WERI-Rb-1 (cell line): ENCODE data around the gene RASAL2.

Experiments used
- DNase-seq: peaks from one replicate; pipeline ENCODE4 v3.0.0-alpha.2; 2020
- H3K27ac ChIP-seq: fragments of 250-450 bp; sonication (Bioruptor Pico); 2 replicates; pipeline ENCODE4 v1.5.1; 2020; ENCODE audit warnings: mild to moderate bottlenecking, moderate library complexity
- H3K27me3 ChIP-seq: fragments of 250-450 bp; sonication (Bioruptor Pico); 2 replicates; pipeline ENCODE4 v1.5.1; 2021; ENCODE audit warnings: mild to moderate bottlenecking, low read depth, moderate library complexity; ENCODE audit not compliant: insufficient read depth, severe bottlenecking
- H3K36me3 ChIP-seq: fragments of 250-450 bp; sonication (Bioruptor Pico); 2 replicates; pipeline ENCODE4 v1.5.1; 2020; ENCODE audit warnings: mild to moderate bottlenecking, moderate library complexity
- H3K4me3 ChIP-seq: 2 replicates; pipeline ENCODE4 v1.5.1; 2011; ENCODE audit warnings: low read depth, mild to moderate bottlenecking, control low read depth, low read length
- H3K9me3 ChIP-seq: fragments of 250-450 bp; sonication (Bioruptor Pico); 2 replicates; pipeline ENCODE4 v1.5.1; 2021; ENCODE audit warnings: mild to moderate bottlenecking, moderate library complexity; ENCODE audit not compliant: severe bottlenecking
- TF ChIP-seq, protein P1 (sequence below): IDR thresholded peaks from 2 replicates; pipeline ENCODE4 v1.5.1; 2011; ENCODE audit warnings: low read depth, mild to moderate bottlenecking, control low read depth, inconsistent platforms, low read length

Gene RASAL2

GRCh38 chr1:178151831-178152230, 57.9 kb downstream of the RASAL2 start:
- Histone ChIP-seq H3K9me3 (no peaks in the 10 kb centered on the region), H3K27me3 (no peaks in the 10 kb centered on the region), H3K27ac (no peak overlapping the region), H3K36me3 (no peaks in the 10 kb centered on the region), H3K4me3 (no peak overlapping the region)
- DNase-seq = no peak
- TF ChIP-seq, protein P1, sequence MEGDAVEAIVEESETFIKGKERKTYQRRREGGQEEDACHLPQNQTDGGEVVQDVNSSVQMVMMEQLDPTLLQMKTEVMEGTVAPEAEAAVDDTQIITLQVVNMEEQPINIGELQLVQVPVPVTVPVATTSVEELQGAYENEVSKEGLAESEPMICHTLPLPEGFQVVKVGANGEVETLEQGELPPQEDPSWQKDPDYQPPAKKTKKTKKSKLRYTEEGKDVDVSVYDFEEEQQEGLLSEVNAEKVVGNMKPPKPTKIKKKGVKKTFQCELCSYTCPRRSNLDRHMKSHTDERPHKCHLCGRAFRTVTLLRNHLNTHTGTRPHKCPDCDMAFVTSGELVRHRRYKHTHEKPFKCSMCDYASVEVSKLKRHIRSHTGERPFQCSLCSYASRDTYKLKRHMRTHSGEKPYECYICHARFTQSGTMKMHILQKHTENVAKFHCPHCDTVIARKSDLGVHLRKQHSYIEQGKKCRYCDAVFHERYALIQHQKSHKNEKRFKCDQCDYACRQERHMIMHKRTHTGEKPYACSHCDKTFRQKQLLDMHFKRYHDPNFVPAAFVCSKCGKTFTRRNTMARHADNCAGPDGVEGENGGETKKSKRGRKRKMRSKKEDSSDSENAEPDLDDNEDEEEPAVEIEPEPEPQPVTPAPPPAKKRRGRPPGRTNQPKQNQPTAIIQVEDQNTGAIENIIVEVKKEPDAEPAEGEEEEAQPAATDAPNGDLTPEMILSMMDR = no peak

DNA sequence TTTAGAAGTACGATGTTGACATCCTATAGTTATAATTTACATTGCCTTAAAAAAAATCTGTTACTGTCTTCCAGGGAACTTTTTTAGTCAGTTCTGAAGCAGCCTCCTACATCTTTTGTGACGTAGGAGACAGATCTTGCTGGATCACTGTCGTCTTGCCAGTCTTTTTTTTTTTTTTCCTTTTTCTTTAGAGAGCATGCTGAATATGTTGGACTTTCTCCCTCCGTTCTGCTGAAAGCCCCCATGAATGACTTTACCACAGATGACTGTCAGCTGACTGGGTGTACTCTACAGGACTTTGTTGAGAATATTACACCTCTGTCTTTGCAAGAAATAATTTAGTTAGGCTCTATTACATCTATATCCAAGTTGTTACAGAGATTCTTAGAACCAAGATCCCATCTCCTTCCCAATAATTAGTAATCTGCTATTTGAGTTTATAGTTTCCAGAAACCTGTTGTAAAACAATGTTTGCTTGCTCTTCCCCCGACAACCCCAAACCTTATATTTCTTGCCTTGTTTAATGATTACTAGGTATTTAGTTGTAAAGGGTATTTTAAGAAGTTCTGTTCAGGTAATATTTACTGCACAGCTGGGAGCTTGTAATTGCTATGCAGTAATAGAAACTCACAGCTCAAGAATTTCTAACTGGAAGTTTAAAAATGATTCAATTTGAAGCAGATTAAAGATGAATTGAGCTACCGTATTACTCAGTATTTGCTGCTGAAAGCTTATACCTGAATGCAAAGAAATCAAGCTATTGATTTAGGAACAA, 61.8 kb downstream of the RASAL2 start:
- H3K36me3 ChIP-seq = no peaks in the 10 kb centered on the region
- H3K9me3 ChIP-seq = no peaks in the 10 kb centered on the region
- TF ChIP-seq, protein P1 = no peak
- no peak overlapping the region for H3K27ac ChIP-seq
- no peaks in the 10 kb centered on the region for H3K27me3 ChIP-seq
- no peak overlapping the region for H3K4me3 ChIP-seq
- no peak for DNase-seq

GRCh38 chr1:178160736-178161475, 67.0 kb downstream of the RASAL2 start:
- H3K27ac ChIP-seq = no peak overlapping the region
- H3K9me3 ChIP-seq = no peaks in the 10 kb centered on the region
- H3K36me3 ChIP-seq = no peaks in the 10 kb centered on the region
- TF ChIP-seq, protein P1 = no peak
- DNase-seq = no peak
- no peaks in the 10 kb centered on the region for H3K27me3 ChIP-seq
- H3K4me3 ChIP-seq = no peak overlapping the region

DNA sequence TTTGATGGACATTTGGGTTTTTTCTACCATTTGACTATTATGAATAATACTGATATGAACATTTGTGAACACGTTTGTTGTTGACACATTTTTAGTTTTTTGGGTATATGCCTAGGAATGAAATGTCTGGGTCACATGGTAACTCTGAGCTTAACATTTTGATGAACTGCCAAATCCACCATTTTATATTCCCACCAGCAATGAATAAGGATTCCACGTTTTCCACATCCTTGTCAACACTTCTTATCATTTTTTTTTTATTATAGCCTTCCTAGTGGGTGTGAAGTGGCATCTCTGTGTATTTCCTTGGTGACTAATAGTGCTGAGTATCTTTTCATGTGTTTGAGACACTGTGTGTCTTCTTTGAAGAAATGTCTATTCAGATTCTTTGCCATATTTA, 67.6 kb downstream of the RASAL2 start:
- Histone ChIP-seq H3K4me3 (no peak overlapping the region), H3K36me3 (no peaks in the 10 kb centered on the region), H3K27ac (no peak overlapping the region), H3K27me3 (no peaks in the 10 kb centered on the region), H3K9me3 (no peaks in the 10 kb centered on the region)
- TF ChIP-seq, protein P1 = no peak
- no peak for DNase-seq

DNA sequence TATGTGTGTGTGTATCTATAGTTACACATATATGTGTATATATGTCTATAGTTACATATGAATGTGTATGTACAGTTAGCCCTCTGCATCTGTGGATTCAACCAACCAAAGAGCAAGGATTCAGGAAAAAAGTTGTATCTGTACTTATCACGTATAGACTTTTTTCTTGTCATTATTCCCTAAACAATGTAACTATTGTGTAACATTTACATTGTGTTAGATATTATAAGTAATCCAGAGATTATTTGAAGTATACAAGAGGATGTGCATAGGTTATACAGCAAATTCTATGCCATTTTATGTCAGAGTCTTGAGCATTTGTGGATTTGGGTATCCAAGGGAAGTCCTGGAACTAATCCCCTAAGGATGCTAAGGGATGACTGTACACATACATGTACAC, 71.3 kb downstream of the RASAL2 start:
- no peak for DNase-seq
- H3K4me3 ChIP-seq = no peak overlapping the region
- no peaks in the 10 kb centered on the region for H3K27me3 ChIP-seq
- H3K27ac ChIP-seq = no peak overlapping the region
- TF ChIP-seq, protein P1 = no peak
- no peaks in the 10 kb centered on the region for H3K9me3 ChIP-seq
- no peaks in the 10 kb centered on the region for H3K36me3 ChIP-seq
